B cell (primary cell): ENCODE results near the gene MLH3. TPM values are rescaled to one million over a fixed set of nuclear protein-coding genes. Genes with fewer than 3 reads are reported as not detected.

ENCODE experiments used
- ATAC-seq: fragments of 200-7000 bp; cut with Tn5 transposase; one replicate; pipeline ENCODE4 v1.10.0; 2021; ENCODE audit warnings: low read depth, mild to moderate bottlenecking, moderate number of reproducible peaks, moderate library complexity
- CTCF ChIA-PET: fragments of 350-600 bp; sonication (Branson Sonifier 250); formaldehyde crosslinking; loops from one replicate; lab custom pipeline; 2021; ENCODE audit warnings: antibody characterized with exemption, inconsistent platforms; lab: Charles Lee
- POLR2A ChIA-PET: fragments of 350-600 bp; sonication (Branson Sonifier 250); formaldehyde crosslinking; loops from one replicate; lab custom pipeline; 2021; ENCODE audit warnings: antibody characterized with exemption; lab: Charles Lee
- DNase-seq: peaks from one replicate; pipeline ENCODE4 v3.0.0; 2013
- H2AFZ ChIP-seq: 2 replicates; pipeline ENCODE4 v1.6.1; 2012; ENCODE audit warnings: mild to moderate bottlenecking, low read depth, low read length; ENCODE audit not compliant: insufficient read depth, poor library complexity, severe bottlenecking
- H3K27ac ChIP-seq, 2 donors: 1 replicate in 1 of 2; 2 replicates in 1 of 2; pipeline ENCODE4 v1.5.1; 2012 to 2013; ENCODE audit warnings: low read length in 2 of 2, mild to moderate bottlenecking in 2 of 2, moderate library complexity in 1 of 2
- H3K27me3 ChIP-seq, 4 experiments: fragments of 200-600 bp in 1 of 4; sonication (generic) in 1 of 4; replicated peaks in 1 of 4; 1 replicate in 2 of 4; 2 replicates in 2 of 4; pipeline versions ENCODE4 v1.6.1 to v1.7.0; 2013 to 2016; ENCODE audit warnings: low read length in 3 of 4, mild to moderate bottlenecking in 2 of 4, mixed read lengths in 1 of 4, moderate library complexity in 1 of 4; ENCODE audit not compliant: insufficient read depth in 4 of 4, control insufficient read depth in 3 of 4; ENCODE audit errors: control extremely low read depth in 1 of 4
- H3K36me3 ChIP-seq, 2 experiments: replicated peaks in 1 of 2; 1 replicate in 1 of 2; 2 replicates in 1 of 2; pipeline versions ENCODE4 v1.6.1 to v1.7.1; 2013; ENCODE audit warnings: low read length in 1 of 2; ENCODE audit not compliant: insufficient read depth in 2 of 2, control insufficient read depth in 1 of 2; ENCODE audit errors: control extremely low read depth in 1 of 2, extremely low read depth in 1 of 2
- H3K4me1 ChIP-seq, 2 donors: fragments of 200-600 bp in 1 of 2; sonication (generic) in 1 of 2; 1 replicate in 1 of 2; 2 replicates in 1 of 2; pipeline versions ENCODE4 v1.5.1 to v1.6.1; 2013 to 2017; ENCODE audit warnings: low read length in 2 of 2; ENCODE audit not compliant: control insufficient read depth in 2 of 2, insufficient read depth in 2 of 2
- H3K4me2 ChIP-seq: replicated peaks from 2 replicates; pipeline ENCODE3; 2012; ENCODE audit warnings: mild to moderate bottlenecking, low read depth, low read length; ENCODE audit not compliant: poor library complexity, severe bottlenecking
- H3K4me3 ChIP-seq, 5 experiments: fragments of 200-600 bp in 1 of 5; sonication (generic) in 1 of 5; 1 replicate in 3 of 5; 2 replicates in 2 of 5; pipeline versions ENCODE4 v1.5.1 to v1.7.0; 2011 to 2016; ENCODE audit warnings: low read length in 4 of 5, mild to moderate bottlenecking in 4 of 5, low read depth in 2 of 5, control low read depth in 1 of 5, moderate library complexity in 1 of 5; ENCODE audit not compliant: insufficient read depth in 1 of 5; ENCODE audit errors: control extremely low read depth in 1 of 5, extremely low read depth in 1 of 5
- H3K79me2 ChIP-seq: fragments of 200-600 bp; sonication (generic); one replicate; pipeline ENCODE4 v1.6.0; 2016; ENCODE audit warnings: low read length; ENCODE audit not compliant: control insufficient read depth, insufficient read depth
- H3K9ac ChIP-seq: fragments of 200-600 bp; sonication (generic); 2 replicates; pipeline ENCODE4 v1.6.1; 2017; ENCODE audit warnings: mild to moderate bottlenecking, low read length, moderate library complexity
- H3K9me3 ChIP-seq, 3 donors: one replicate each; pipeline versions ENCODE4 v1.6.1 to v1.7.1; 2013; ENCODE audit warnings: low read length in 2 of 3; ENCODE audit not compliant: control insufficient read depth in 2 of 3, insufficient read depth in 1 of 3; ENCODE audit errors: control extremely low read depth in 1 of 3
- H4K20me1 ChIP-seq: 2 replicates; pipeline ENCODE4 v1.6.0; 2012; ENCODE audit warnings: mild to moderate bottlenecking, low read length; ENCODE audit not compliant: insufficient read depth, control insufficient read depth, poor library complexity, severe bottlenecking
- H3K27ac Mint-ChIP-seq: one replicate; pipeline ENCODE4 v1.8.0; 2021; ENCODE audit warnings: mixed read lengths
- H3K27me3 Mint-ChIP-seq: one replicate; pipeline ENCODE4 v1.8.0; 2021; ENCODE audit warnings: mixed read lengths
- H3K4me1 Mint-ChIP-seq: one replicate; pipeline ENCODE4 v1.8.0; 2021; ENCODE audit warnings: mixed read lengths
- H3K4me3 Mint-ChIP-seq: one replicate; pipeline ENCODE4 v1.8.0; 2021; ENCODE audit warnings: mixed read lengths
- H3K9me3 Mint-ChIP-seq: one replicate; pipeline ENCODE4 v1.8.0; 2022; ENCODE audit warnings: mixed read lengths; ENCODE audit not compliant: insufficient read depth
- CTCF ChIP-seq: fragments of 200-600 bp; IDR thresholded peaks from one replicate; pipeline ENCODE4 v1.8.0; 2022; ENCODE audit warnings: antibody characterized with exemption, mild to moderate bottlenecking
- EZH2 ChIP-seq: IDR thresholded peaks from 2 replicates; pipeline ENCODE4 v1.6.1; 2012; ENCODE audit warnings: borderline replicate concordance, low read depth, mild to moderate bottlenecking, moderate library complexity, low read length; ENCODE audit not compliant: insufficient read depth, poor library complexity, severe bottlenecking
- WGBS: methylation state at CpG from one replicate; pipeline ENCODE4 v1.1.5; 2013; ENCODE audit warnings: missing lambda C conversion rate; ENCODE audit not compliant: insufficient coverage; 5-methylcytosine and 5-hydroxymethylcytosine counted together
- intact Hi-C: fragments of 100-400 bp; cut with micrococcal nuclease; formaldehyde crosslinking; loops from one replicate; pipeline ENCODE4 v1.10.0; 2022
- polyA plus RNA-seq: library from polyadenylated mRNA; depleted of rRNA; stranded (reverse); fragments of >200 nt; gene quantifications from 2 replicates; pipeline ENCODE4 v1.2.3, GENCODE V29; 2012
- total RNA-seq, 2 donors: library from RNA; stranded (reverse); fragments of 120-200 nt in 1 of 2; gene quantifications; 1 replicate in 1 of 2; 2 replicates in 1 of 2; pipeline versions ENCODE4 v1.2.3 to v1.2.4, GENCODE V29; 2013 to 2022

MLH3 gene
- total and polyA plus RNA-seq, 2 donors (not counting 1 experiment from before 2014, with no cell fraction given): 6.7 to 19.9 TPM

GRCh38 chr14:75049731-75050201 is 1.5 kb downstream of the MLH3 start:
- Mint-ChIP-seq H3K4me3 (peak overlapping the region; percentile 97), H3K27ac (no peak overlapping the region), H3K4me1 (peaks cover 21% of the 10 kb centered on the region), H3K27me3 (no peaks in the 10 kb centered on the region), H3K9me3 (no peaks in the 10 kb centered on the region)
- H3K9me3 ChIP-seq: no peaks in the 10 kb centered on the region
- ChIA-PET CTCF (interaction anchor here (1.2 to 1.5 kb wide), 2 partner anchors 13 to 17 kb away, joined by 3 read pairs; no protein-coding TSS in a partner anchor), POLR2A (no interaction called here)
- intact Hi-C loops: no loop called here
- TF ChIP-seq EZH2 (no peak), CTCF (no peak)
- no peak overlapping the region for H3K9ac ChIP-seq
- WGBS: no CpG with 5 or more reads among the region's 3 CpGs
- peaks cover 9 to 10% of the 10 kb centered on the region in 2 donors for H3K4me1 ChIP-seq
- H3K27me3 ChIP-seq: no peaks in the 10 kb centered on the region
- DNase-seq (no peak), ATAC-seq (no peak)
- H3K79me2 ChIP-seq: peaks cover 22% of the 10 kb centered on the region
- H3K36me3 ChIP-seq: no peaks in the 10 kb centered on the region
- H3K4me2 ChIP-seq: peak overlapping the region; percentile 87
- H3K27ac ChIP-seq: no peak overlapping the region
- H2AFZ ChIP-seq: no peak overlapping the region
- no peaks in the 10 kb centered on the region for H4K20me1 ChIP-seq
- no peak overlapping the region for H3K4me3 ChIP-seq

- no peak overlapping the region for H2AFZ ChIP-seq
- 95% methylated on average over 5 of the region's 5 CpGs for WGBS
- H4K20me1 ChIP-seq: no peaks in the 10 kb centered on the region
- no peaks in the 10 kb centered on the region for H3K27me3 Mint-ChIP-seq
- DNase-seq (no peak), ATAC-seq (no peak)
- H3K4me1 Mint-ChIP-seq: peaks cover 26% of the 10 kb centered on the region
- H3K27me3 ChIP-seq: no peaks in the 10 kb centered on the region
- ChIA-PET POLR2A (interaction anchor here (0.8 kb wide), 1 partner anchor 15 kb away, joined by 3 read pairs; the partner anchor contains the start of gene ACYP1), CTCF (interaction anchor here (1.2 to 1.5 kb wide), 2 partner anchors 14 to 18 kb away, joined by 3 read pairs; no protein-coding TSS in a partner anchor)
- no peak overlapping the region for H3K4me3 Mint-ChIP-seq
- no peaks in the 10 kb centered on the region for H3K36me3 ChIP-seq
- no peak overlapping the region for H3K4me2 ChIP-seq
- no peak overlapping the region for H3K9ac ChIP-seq
- no peak overlapping the region for H3K27ac Mint-ChIP-seq
- H3K9me3 ChIP-seq: no peaks in the 10 kb centered on the region
- H3K27ac ChIP-seq: no peak overlapping the region
- TF ChIP-seq EZH2: no peak
- no peak for TF ChIP-seq CTCF
- no peak overlapping the region for H3K4me3 ChIP-seq
- H3K79me2 ChIP-seq: peaks cover 22% of the 10 kb centered on the region
- intact Hi-C loops: no loop called here
- H3K4me1 ChIP-seq: peaks cover 9 to 10% of the 10 kb centered on the region in 2 donors
- H3K9me3 Mint-ChIP-seq: no peaks in the 10 kb centered on the region
Measured at GRCh38 chr14:75049136-75049535, 2.1 kb downstream of the MLH3 start.
